Measurements from ENCODE around the gene PHACTR2. TPM values are rescaled to one million over a fixed set of nuclear protein-coding genes. Genes with fewer than 3 reads are reported as not detected.
"Not testable (repeated sequence)": the region's sequence is repeated elsewhere in the genome, so short reads cannot be mapped to it uniquely, and the experiment has no call there.

PHACTR2 gene
- 14.6 and 30.3 TPM in 2 replicates for total RNA-seq (2014; rRNA removed; shearing (Covaris generic))

- DNase-seq (ENCODE audit: low read depth), result peak; percentile 72
Measured at GRCh38 chr6:143677891-143678791, at the start of gene PHACTR2. PHACTR2 (plus strand) TSS chr6:143677965; CDS start chr6:143678164, 199 bp downstream.

- DNase-seq (ENCODE audit: low read depth), result no peak
Measured at GRCh38 chr6:143629104-143630080, 48.4 kb upstream of the PHACTR2 start.

GRCh38 chr6:143631196-143631595 lies 46.6 kb upstream of the PHACTR2 start:
- DNase-seq (ENCODE audit: low read depth), result not testable (repeated sequence)

GRCh38 chr6:143632894-143633293 lies 44.9 kb upstream of the PHACTR2 start:
- DNase-seq (ENCODE audit: low read depth), result no peak

- no peak for DNase-seq (ENCODE audit: low read depth)
Measured at GRCh38 chr6:143634486-143634885, 43.3 kb upstream of the PHACTR2 start.

GRCh38 chr6:143637691-143638090 lies 40.1 kb upstream of the PHACTR2 start:
- DNase-seq (ENCODE audit: low read depth), result no peak

- no peak for DNase-seq (ENCODE audit: low read depth)
Measured at GRCh38 chr6:143642403-143642802, 35.4 kb upstream of the PHACTR2 start.

GRCh38 chr6:143647191-143647590 lies 30.6 kb upstream of the PHACTR2 start:
- DNase-seq (ENCODE audit: low read depth), result no peak

- DNase-seq (ENCODE audit: low read depth), result no peak
Measured at GRCh38 chr6:143647732-143648131, 30.0 kb upstream of the PHACTR2 start.

GRCh38 chr6:143649319-143649718 lies 28.4 kb upstream of the PHACTR2 start:
- DNase-seq (ENCODE audit: low read depth), result not testable (repeated sequence)

- DNase-seq (ENCODE audit: low read depth), result not testable (repeated sequence)
Measured at GRCh38 chr6:143651328-143651727, 26.4 kb upstream of the PHACTR2 start.

- DNase-seq (ENCODE audit: low read depth), result no peak
Measured at GRCh38 chr6:143652841-143653331, 24.9 kb upstream of the PHACTR2 start.

- no peak for DNase-seq (ENCODE audit: low read depth)
Measured at GRCh38 chr6:143655541-143655940, 22.2 kb upstream of the PHACTR2 start.

GRCh38 chr6:143656026-143656425 lies 21.7 kb upstream of the PHACTR2 start:
- DNase-seq (ENCODE audit: low read depth), result no peak

GRCh38 chr6:143657809-143658208 lies 20.0 kb upstream of the PHACTR2 start:
- no peak for DNase-seq (ENCODE audit: low read depth)

- not testable (repeated sequence) for DNase-seq (ENCODE audit: low read depth)
Measured at GRCh38 chr6:143660170-143660569, 17.6 kb upstream of the PHACTR2 start.

GRCh38 chr6:143664171-143664570 lies 13.6 kb upstream of the PHACTR2 start:
- DNase-seq (ENCODE audit: low read depth), result no peak

- DNase-seq (ENCODE audit: low read depth), result not testable (repeated sequence)
Measured at GRCh38 chr6:143666007-143666406, 11.8 kb upstream of the PHACTR2 start.

- not testable (repeated sequence) for DNase-seq (ENCODE audit: low read depth)
Measured at GRCh38 chr6:143669483-143669882, 8.3 kb upstream of the PHACTR2 start.

GRCh38 chr6:143673669-143674068 lies 4.1 kb upstream of the PHACTR2 start:
- DNase-seq (ENCODE audit: low read depth), result peak; percentile 83

- DNase-seq (ENCODE audit: low read depth), result no peak
Measured at GRCh38 chr6:143674483-143675381, 3.0 kb upstream of the PHACTR2 start.

Measured in Daoy (cell line).